K562 (cell line): ENCODE data around the gene GRIK3. TPM values are rescaled to one million over a fixed set of nuclear protein-coding genes. Genes with fewer than 3 reads are reported as not detected.

Experiments used
- ATF3 ChIP-seq, 2 experiments: fragments of 450-650 bp in 1 of 2; sonication (generic) in 1 of 2; formaldehyde crosslinking in 1 of 2; IDR thresholded peaks in 1 of 2; conservative IDR thresholded peaks in 1 of 2; 2 replicates each; pipeline versions ENCODE4 v1.6.1 to v1.8.1; 2016 to 2023; ENCODE audit warnings: mild to moderate bottlenecking in 2 of 2, moderate library complexity in 2 of 2, inconsistent platforms in 1 of 2, missing genetic modification reagents in 1 of 2
- CTCF ChIP-seq, 3 experiments: IDR thresholded peaks in 2 of 3; conservative IDR thresholded peaks in 1 of 3; 2 replicates each; pipeline ENCODE4 v1.5.1; 2011 to 2012; ENCODE audit warnings: low read length in 3 of 3, mild to moderate bottlenecking in 3 of 3, control low read depth in 2 of 3, improper control_type of control experiment in 1 of 3, inconsistent platforms in 1 of 3, low read depth in 1 of 3, mixed read lengths in 1 of 3, moderate library complexity in 1 of 3; ENCODE audit not compliant: insufficient read depth in 2 of 3
- GABPB2 ChIP-seq: fragments of 250-450 bp; sonication (Bioruptor Pico); conservative IDR thresholded peaks from 2 replicates; pipeline ENCODE4 v1.5.1; 2021; ENCODE audit warnings: mild to moderate bottlenecking
- HOMEZ ChIP-seq: fragments of 250-450 bp; sonication (Bioruptor Pico); IDR thresholded peaks from 2 replicates; pipeline ENCODE4 v1.4.0; 2020; ENCODE audit warnings: mild to moderate bottlenecking, moderate library complexity
- HSF4 ChIP-seq: fragments of 250-450 bp; sonication (Bioruptor Pico); IDR thresholded peaks from 2 replicates; pipeline ENCODE4 v2.1.2; 2022; ENCODE audit warnings: mild to moderate bottlenecking, moderate library complexity, borderline replicate concordance
- MTF1 ChIP-seq: fragments of 250-450 bp; sonication (Bioruptor Pico); IDR thresholded peaks from 2 replicates; pipeline ENCODE4 v1.9.0; 2021; ENCODE audit warnings: moderate library complexity, mild to moderate bottlenecking, inconsistent platforms, borderline replicate concordance
- PKNOX1 ChIP-seq: fragments of 450-650 bp; IDR thresholded peaks from 2 replicates; pipeline ENCODE4 v1.6.1; 2016
- RAD21 ChIP-seq, 2 experiments: fragments of 250-450 bp in 1 of 2; fragments of 450-650 bp in 1 of 2; sonication (Bioruptor Pico) in 1 of 2; formaldehyde crosslinking in 1 of 2; IDR thresholded peaks in 1 of 2; conservative IDR thresholded peaks in 1 of 2; 2 replicates each; pipeline versions ENCODE4 v1.4.0 to v1.8.0; 2020 to 2022; ENCODE audit warnings: mild to moderate bottlenecking in 2 of 2, moderate library complexity in 1 of 2
- TEAD2 ChIP-seq: fragments of 450-650 bp; IDR thresholded peaks from 2 replicates; pipeline ENCODE4 v1.6.1; 2016; ENCODE audit warnings: missing genetic modification characterization, control low read depth, missing compliant biosample characterization
- ZBTB33 ChIP-seq: sonication (generic); formaldehyde crosslinking; IDR thresholded peaks from 2 replicates; pipeline ENCODE4 v1.8.1; 2023; ENCODE audit warnings: mild to moderate bottlenecking, missing genetic modification reagents
- ZNF143 ChIP-seq: sonication (generic); formaldehyde crosslinking; IDR thresholded peaks from 2 replicates; pipeline ENCODE4 v1.9.0; 2022; ENCODE audit warnings: mild to moderate bottlenecking, missing genetic modification reagents
- ZNF165 ChIP-seq: fragments of 250-450 bp; sonication (Bioruptor Pico); IDR thresholded peaks from 2 replicates; pipeline ENCODE4 v1.4.0; 2020; ENCODE audit warnings: borderline replicate concordance
- ZNF263 ChIP-seq: sonication (generic); formaldehyde crosslinking; IDR thresholded peaks from 2 replicates; pipeline ENCODE4 v1.8.0; 2022; ENCODE audit warnings: mild to moderate bottlenecking, missing genetic modification reagents, borderline replicate concordance
- polyA plus RNA-seq, 8 experiments: library from polyadenylated mRNA; depleted of rRNA in 4 of 8; stranded (reverse) in 5 of 8; unstranded in 3 of 8; fragments of >200 nt; fragmentation: Nextera tagmentation in 2 of 8; fragmentation: Illumina TruSeq in 1 of 8; extraction: Ambion mirVana in 2 of 8; extraction: Trizol in 1 of 8; gene quantifications; 2 replicates each; pipeline versions ENCODE4 v1.2.1 to v1.2.3, GENCODE V29; 2011 to 2014; ENCODE audit warnings: inconsistent platforms in 1 of 8, missing spikeins in 1 of 8
- total RNA-seq, 7 experiments: library from RNA; depleted of rRNA in 6 of 7; stranded (reverse); fragments of >200 nt in 6 of 7; fragmentation: Illumina TruSeq in 2 of 7; extraction: Trizol in 2 of 7; gene quantifications; 2 replicates each; pipeline versions ENCODE4 v1.2.1 to v1.2.3, GENCODE V29; 2011 to 2021; ENCODE audit warnings: low replicate concordance in 1 of 7

Gene GRIK3
- total and polyA plus RNA-seq, 9 of the 15 experiments (the other 6 are each of a cell fraction or from before 2014, with no cell fraction given) = not detected

- no peak for TF ChIP-seq PKNOX1
- TF ChIP-seq ZNF165 = no peak
- no peak for TF ChIP-seq ZNF263
- TF ChIP-seq HOMEZ (CRISPR knock-in tag) = no peak
- no peak for TF ChIP-seq GABPB2 (CRISPR knock-in tag)
- no peak for TF ChIP-seq MTF1 (CRISPR knock-in tag)
- TF ChIP-seq ATF3 (IDR thresholded peaks at IDR 0.05) = peak; percentile 42
- no peak for TF ChIP-seq ATF3 (CRISPR knock-in tag; conservative IDR thresholded peaks at IDR 0.05)
- no peak for TF ChIP-seq HSF4 (CRISPR knock-in tag)
- TF ChIP-seq CTCF (IDR thresholded peaks at IDR 0.05 in 2 of 3, conservative IDR thresholded peaks at IDR 0.05 in 1 of 3; ENCODE audit: insufficient read depth in 2 of 3, low read depth in 1 of 3, low read length in 3 of 3) = peak in 2 of 3 experiments; percentile 27 to 41; a peak in 2 of 6 replicates
- TF ChIP-seq ZBTB33 (CRISPR knock-in tag) = no peak
- TF ChIP-seq ZNF143 (CRISPR knock-in tag) = no peak
- peak in 1 of 2 experiments; percentile 27; a peak in 2 of 4 replicates for TF ChIP-seq RAD21 (CRISPR knock-in tag; conservative IDR thresholded peaks at IDR 0.05 in 1 of 2, IDR thresholded peaks at IDR 0.05 in 1 of 2)
- no peak for TF ChIP-seq TEAD2
- TF ChIP-seq, all 486 proteins: peak for 6
Measured at GRCh38 chr1:37038227-37039093, 4.1 kb upstream of the GRIK3 start (continued).
